Hematopoietic multipotent progenitor cell (in vitro differentiated cells): ENCODE data around the gene TMEM190. TPM values are rescaled to one million over a fixed set of nuclear protein-coding genes. Genes with fewer than 3 reads are reported as not detected.
A peak's percentile ranks its signal among the peaks of the same experiment; 100 is the strongest.

ENCODE experiments used
- DNase-seq, 3 donors: peaks; one replicate each; pipeline ENCODE4 v3.0.0-alpha.2; 2011 to 2015; ENCODE audit warnings: low read depth in 2 of 3, low spot score in 2 of 3
- total RNA-seq: library from RNA; depleted of rRNA; stranded (reverse); fragments of >200 nt; gene quantifications from one replicate; pipeline ENCODE4 v1.2.3, GENCODE V29; 2012

TMEM190 gene
- total RNA-seq, 1 donor: not detected

DNA sequence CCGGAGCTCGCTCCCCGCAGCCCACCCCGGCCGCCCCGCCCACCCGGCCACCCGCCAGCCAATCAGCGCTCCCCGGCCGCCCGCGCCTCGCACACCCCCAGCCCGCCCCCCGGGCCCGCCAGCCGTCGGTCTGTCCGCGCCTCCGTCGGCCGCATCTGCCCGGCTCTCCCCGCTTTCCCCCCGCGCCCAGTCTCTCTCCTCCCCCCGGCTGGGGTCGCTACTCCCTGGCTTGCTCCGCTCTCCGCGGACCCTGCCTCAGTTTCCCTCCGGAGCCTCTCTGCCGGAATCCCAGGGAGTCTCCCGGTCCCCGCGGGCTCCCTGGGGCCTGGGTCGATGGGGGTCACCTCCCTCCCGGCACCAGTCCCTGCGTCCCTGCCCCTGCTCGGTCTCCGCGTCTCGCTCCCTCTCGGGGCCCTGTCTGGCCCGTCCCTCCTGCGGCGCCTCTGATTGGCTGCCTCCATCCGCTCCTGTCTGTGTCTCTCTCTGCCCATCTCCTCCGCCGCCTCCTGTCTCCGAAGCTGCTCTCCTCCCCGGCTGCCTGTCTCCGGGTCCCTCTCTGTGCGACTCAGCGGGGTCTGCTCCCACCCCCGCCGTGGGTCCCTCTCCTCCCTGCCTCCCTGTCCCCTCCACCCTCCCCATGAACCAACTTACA lies 6.8 kb upstream of the TMEM190 start:
- DNase-seq: no peak

- DNase-seq: no peak
Measured at GRCh38 chr19:55370305-55370988, 6.2 kb upstream of the TMEM190 start, which contains the start of gene IL11. TSS of gene IL11 (minus strand) at chr19:55370463. CDS start at chr19:55370310, 153 bp downstream.

DNA sequence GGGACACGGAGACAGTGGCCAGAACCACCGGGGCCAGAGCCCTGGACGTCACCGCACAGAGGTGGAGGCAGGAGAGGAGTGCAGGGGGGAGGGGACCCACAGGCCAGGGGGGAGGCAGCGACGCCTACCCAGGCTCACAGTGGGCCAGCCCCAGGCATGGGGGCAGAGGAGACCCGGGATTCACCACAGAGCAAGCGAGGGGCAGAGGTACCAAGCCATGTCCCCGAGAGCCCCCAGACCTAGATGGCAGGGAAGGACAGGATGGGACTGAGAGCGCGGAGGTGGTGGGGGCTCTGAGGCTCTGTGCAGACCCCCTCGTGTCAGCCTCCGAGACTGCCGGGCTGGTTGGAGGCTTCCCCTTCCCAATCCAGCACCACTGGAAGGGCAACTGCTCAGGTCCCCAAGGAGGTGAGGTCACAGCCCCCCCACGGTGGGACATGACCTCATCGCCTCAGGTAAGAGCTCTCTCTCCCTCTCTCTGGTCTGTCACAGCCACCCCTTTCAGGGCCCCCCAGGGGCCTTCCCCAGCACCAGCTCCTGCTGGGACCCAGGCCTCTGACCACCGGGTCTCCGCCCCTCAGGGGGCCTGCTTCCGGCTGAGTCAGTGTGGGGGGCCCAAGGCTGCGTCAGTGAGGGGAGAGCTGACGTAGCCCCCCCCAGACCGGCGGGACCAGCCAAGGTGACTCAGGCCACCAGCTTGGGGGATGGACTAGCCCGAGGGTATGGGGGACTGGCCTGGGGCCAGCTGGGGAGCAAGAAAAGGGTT lies 4.1 kb upstream of the TMEM190 start:
- DNase-seq: peak in 2 of 3 donors; percentile 66 to 83

DNA sequence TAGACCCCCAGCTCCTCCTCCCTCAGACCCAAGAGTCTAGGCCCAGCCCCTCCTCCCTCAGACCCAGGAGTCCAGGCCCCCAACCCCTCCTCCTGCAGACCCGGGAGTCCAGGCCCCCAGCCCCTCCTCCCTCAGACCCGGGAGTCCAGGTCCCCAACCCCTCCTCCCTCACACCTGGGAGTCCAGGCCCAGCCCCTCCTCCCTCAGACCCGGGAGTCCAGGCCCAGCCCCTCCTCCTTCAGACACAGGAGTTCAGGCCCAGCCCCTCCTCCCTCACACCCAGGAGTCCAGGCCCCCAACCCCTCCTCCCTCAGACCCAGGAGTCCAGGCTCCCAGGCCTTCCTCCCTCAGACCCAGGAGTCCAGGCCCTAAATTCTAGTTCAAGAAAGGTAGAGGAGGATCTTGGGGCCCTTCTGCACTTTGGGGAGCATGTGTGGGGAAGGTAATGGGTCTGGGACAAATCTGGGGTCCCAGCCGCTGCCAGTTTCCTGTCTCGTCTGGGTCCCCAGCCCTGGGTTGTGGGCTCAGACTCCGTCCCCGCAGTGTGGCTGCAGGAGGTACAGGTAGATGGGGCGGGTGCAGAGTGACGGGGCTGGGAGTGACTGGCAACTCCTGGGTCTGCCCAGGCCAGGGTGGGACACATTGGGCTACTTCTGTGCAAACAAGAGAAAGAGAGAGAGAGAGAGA lies 3.2 kb upstream of the TMEM190 start:
- no peak for DNase-seq

- no peak for DNase-seq
Measured at GRCh38 chr19:55373993-55374757, 2.5 kb upstream of the TMEM190 start.

DNA sequence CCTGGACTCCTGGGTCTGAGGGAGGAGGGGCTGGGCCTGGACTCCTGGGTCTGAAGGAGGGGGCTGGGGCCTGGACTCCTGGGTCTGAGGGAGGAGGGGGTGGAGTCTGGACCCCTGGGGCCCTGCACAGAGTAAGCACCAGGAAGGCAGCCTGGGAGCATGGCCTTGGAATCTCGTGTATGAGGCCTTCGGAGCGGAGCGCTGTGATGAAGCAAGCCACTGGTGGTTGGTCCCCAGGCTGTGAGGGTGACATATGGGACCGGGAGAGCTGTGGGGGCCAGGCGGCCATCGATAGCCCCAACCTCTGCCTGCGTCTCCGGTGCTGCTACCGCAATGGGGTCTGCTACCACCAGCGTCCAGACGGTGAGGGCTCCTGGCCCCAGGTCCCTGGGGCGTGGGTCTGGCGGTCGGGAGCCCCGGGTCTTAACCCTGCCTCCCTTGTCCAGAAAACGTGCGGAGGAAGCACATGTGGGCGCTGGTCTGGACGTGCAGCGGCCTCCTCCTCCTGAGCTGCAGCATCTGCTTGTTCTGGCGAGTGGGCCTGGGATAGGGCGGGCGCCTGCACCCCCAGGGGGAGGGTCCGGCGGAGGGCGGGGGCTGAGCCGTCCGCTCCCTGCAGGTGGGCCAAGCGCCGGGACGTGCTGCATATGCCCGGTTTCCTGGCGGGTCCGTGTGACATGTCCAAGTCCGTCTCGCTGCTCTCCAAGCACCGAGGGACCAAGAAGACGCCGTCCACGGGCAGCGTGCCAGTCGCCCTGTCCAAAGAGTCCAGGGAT lies 918 bp downstream of the TMEM190 start:
- no peak for DNase-seq

GRCh38 chr19:55379174-55379573 lies 2.5 kb downstream of the TMEM190 start:
- DNase-seq: no peak

DNA sequence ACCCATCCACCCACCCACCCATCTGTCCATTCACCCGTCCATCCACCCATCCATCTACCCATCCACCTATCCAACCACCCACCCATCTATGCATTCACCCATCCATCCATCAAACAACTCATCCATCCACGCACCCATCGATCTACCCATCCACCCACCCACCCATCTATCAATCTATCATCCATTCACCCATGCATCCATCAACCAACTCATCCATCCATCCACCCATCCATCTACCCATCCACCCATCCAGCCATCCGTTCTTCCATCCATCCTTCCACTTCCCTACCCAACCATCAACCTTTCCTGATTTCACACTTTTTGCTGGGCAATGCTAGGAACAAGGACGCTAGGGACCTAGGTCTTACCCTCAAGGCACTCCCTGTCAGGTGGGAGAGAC lies 5.4 kb downstream of the TMEM190 start:
- no peak for DNase-seq

GRCh38 chr19:55382522-55383054 lies 6.0 kb downstream of the TMEM190 start:
- DNase-seq: no peak

DNA sequence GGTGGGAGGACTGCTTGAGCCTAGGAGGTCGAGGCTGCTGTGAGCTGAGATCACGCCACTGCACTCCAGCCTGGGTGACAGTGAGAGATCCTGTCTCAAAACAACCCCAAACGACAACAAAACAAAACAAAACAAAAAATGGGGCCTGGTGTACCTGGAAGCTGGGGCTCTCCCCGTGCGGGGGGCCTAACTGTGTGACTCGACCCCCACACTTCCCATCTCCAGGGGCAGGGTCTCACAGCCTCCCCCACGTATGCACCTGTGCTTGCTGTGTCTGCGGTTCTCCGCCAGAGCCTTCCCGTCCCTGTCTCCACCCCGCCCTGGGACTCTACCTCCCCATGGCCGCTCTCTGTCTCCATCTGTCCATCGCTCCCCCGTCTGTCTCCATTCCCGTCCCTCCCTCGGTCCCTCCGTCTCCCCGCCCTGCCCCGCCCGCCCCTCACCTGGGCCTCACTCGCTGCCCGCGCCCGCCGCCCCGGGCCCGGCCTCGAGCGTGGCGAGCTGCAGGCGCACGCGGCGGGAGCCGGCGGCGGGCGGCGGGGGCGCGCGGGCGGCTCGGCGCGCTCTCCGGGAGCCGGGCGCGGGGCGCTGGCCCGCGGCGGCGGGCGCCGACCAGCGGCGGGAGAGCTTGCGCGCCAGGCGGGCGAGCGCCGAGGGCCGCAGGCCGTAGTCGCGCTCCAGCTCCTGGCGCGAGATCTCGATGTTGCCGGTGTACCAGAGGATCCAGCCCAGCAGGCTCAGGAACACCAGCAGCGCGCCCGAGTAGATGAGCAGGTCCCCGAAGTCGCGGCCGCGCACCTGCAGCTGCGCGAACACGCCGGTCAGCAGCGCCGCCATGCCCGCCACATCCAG lies 6.9 kb downstream of the TMEM190 start:
- peak; percentile 33 to 72 (median 71) for DNase-seq

DNA sequence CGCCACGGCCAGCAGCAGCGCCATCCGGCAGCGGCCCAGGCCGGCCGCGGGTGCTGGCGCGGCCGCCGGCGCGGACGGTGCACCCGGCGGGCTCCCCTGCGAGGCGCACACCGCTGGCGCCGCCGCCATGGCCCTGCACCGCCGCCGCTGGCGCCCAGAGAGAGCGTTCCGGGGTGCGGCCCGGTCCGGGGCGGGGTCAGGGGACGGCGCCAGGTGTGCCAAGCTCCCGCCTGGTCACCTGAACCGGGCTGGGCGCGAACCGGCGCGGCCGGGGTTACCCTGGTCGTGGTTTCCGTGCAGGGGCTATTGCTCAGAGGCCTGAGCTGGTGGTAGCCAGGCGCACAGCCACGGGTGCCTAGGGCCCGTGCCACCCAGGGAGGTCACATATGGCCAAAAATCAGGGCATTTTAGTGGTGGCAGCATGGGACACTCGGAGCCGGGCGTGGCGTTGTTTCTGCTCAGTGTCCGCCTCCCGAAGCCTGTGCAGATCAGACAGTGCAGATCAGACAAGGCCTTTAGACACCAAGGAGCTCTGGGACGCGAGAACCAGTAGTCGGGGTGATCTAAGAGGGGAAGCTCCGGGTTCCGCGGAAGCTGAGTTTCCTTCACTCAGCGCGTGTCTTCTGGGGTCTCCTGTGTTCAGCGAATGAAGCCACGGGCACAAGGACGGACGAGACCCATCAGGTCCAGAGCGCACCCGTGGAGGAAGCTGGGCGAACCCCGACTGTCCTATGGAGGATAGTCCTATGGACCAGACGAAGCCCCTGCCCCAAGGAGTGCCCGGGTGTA lies 7.7 kb downstream of the TMEM190 start, which contains the start of gene TMEM238:
Gene TMEM238, minus strand, starts transcription at position 162 of the 789 bp plus-strand sequence. Its CDS starts 33 bp downstream, at position 129.
- peak in 1 of 3 donors; percentile 48 for DNase-seq

- DNase-seq: peak in 2 of 3 donors; percentile 93 to 97
Measured at GRCh38 chr19:55384920-55385723, 8.5 kb downstream of the TMEM190 start.

GRCh38 chr19:55385724-55386492 lies 9.3 kb downstream of the TMEM190 start, which contains the start of gene RPL28:
TSS of gene RPL28 (plus strand) at chr19:55385932. CDS start at chr19:55386358, 426 bp downstream.
- peak; percentile 96 to 99 (median 98) for DNase-seq

GRCh38 chr19:55386493-55386971 lies 9.9 kb downstream of the TMEM190 start:
- DNase-seq: no peak

DNA sequence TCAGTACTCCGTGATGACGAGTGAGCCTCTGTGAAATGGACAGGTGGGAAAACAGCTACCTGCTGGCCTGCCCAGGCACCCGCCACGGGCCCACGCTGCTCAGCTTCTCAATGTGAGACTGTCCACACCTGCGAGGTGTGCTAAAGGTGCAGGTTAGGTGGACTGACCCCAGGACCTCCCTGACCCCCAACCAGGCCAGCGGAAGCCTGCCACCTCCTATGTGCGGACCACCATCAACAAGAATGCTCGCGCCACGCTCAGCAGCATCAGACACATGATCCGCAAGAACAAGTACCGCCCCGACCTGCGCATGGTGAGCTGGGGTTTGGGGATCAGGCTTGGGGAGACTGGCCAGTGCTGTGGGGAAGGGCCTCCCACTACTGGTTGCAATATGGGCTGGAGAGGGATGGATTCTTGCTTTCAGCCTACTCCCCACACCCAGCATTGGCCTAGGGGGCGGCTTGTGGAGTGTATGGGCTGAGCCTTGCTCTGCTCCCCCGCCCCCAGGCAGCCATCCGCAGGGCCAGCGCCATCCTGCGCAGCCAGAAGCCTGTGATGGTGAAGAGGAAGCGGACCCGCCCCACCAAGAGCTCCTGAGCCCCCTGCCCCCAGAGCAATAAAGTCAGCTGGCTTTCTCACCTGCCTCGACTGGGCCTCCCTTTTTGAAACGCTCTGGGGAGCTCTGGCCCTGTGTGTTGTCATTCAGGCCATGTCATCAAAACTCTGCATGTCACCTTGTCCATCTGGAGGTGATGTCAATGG lies 11.3 kb downstream of the TMEM190 start:
- DNase-seq: no peak
